Astrocyte (in vitro differentiated cells and primary cell): ENCODE measurements around the gene MECR. TPM values are rescaled to one million over a fixed set of nuclear protein-coding genes. Genes with fewer than 3 reads are reported as not detected.

ENCODE experiments used
- DNase-seq: peaks from one replicate; pipeline ENCODE4 v3.0.0-alpha.2; 2010; ENCODE audit warnings: low read depth
- FAIRE-seq: peaks from 2 replicates; lab custom pipeline; 2011; peaks lifted over from hg19 to GRCh38; lab: Jason Lieb, UNC
- H2AFZ ChIP-seq: 2 replicates; pipeline ENCODE4 v1.6.0; 2012; ENCODE audit warnings: low read depth, low read length, inconsistent platforms
- H3K27ac ChIP-seq: 2 replicates; pipeline ENCODE4 v1.5.1; 2011; ENCODE audit warnings: low read depth, low read length, inconsistent platforms
- H3K27me3 ChIP-seq: 2 replicates; pipeline ENCODE4 v1.6.0; 2011; ENCODE audit warnings: low read length, inconsistent platforms; ENCODE audit not compliant: insufficient read depth
- H3K36me3 ChIP-seq: 2 replicates; pipeline ENCODE4 v1.5.1; 2011; ENCODE audit warnings: low read length, inconsistent platforms; ENCODE audit not compliant: insufficient read depth
- H3K4me1 ChIP-seq: 2 replicates; pipeline ENCODE4 v1.5.1; 2011; ENCODE audit warnings: low read length, inconsistent platforms; ENCODE audit not compliant: insufficient read depth
- H3K4me2 ChIP-seq: 2 replicates; pipeline ENCODE4 v1.6.0; 2012; ENCODE audit warnings: low read length, inconsistent platforms
- H3K4me3 ChIP-seq: 2 replicates; pipeline ENCODE4 v1.5.1; 2011; ENCODE audit warnings: low read depth, mild to moderate bottlenecking, low read length, inconsistent platforms; ENCODE audit not compliant: insufficient read depth
- H3K79me2 ChIP-seq: 2 replicates; pipeline ENCODE4 v1.6.0; 2012; ENCODE audit warnings: mild to moderate bottlenecking, low read length, inconsistent platforms; ENCODE audit not compliant: insufficient read depth
- H3K9ac ChIP-seq: 2 replicates; pipeline ENCODE4 v1.6.0; 2012; ENCODE audit warnings: mild to moderate bottlenecking, low read length, inconsistent platforms
- H3K9me3 ChIP-seq: 2 replicates; pipeline ENCODE4 v1.5.1; 2012; ENCODE audit warnings: low read depth, mild to moderate bottlenecking, low read length, inconsistent platforms; ENCODE audit not compliant: insufficient read depth
- H4K20me1 ChIP-seq: 2 replicates; pipeline ENCODE4 v1.6.0; 2012; ENCODE audit warnings: low read length, inconsistent platforms; ENCODE audit not compliant: insufficient read depth
- H3K27ac Mint-ChIP-seq: one replicate; pipeline ENCODE4 v1.8.0; 2021; ENCODE audit warnings: mild to moderate bottlenecking, mixed read lengths; ENCODE audit not compliant: unreplicated experiment
- H3K27me3 Mint-ChIP-seq: one replicate; pipeline ENCODE4 v1.8.0; 2021; ENCODE audit warnings: low read depth, mixed read lengths; ENCODE audit not compliant: unreplicated experiment
- H3K36me3 Mint-ChIP-seq: one replicate; pipeline ENCODE4 v1.8.0; 2021; ENCODE audit warnings: low read depth, mixed read lengths; ENCODE audit not compliant: unreplicated experiment
- H3K4me1 Mint-ChIP-seq: one replicate; pipeline ENCODE4 v1.8.0; 2021; ENCODE audit warnings: low read depth, mixed read lengths; ENCODE audit not compliant: unreplicated experiment
- H3K4me3 Mint-ChIP-seq: one replicate; pipeline ENCODE4 v1.8.0; 2021; ENCODE audit warnings: mild to moderate bottlenecking, moderate library complexity, mixed read lengths; ENCODE audit not compliant: unreplicated experiment
- H3K9me3 Mint-ChIP-seq: one replicate; pipeline ENCODE4 v1.8.0; 2021; ENCODE audit warnings: mild to moderate bottlenecking, mixed read lengths; ENCODE audit not compliant: unreplicated experiment
- EZH2 ChIP-seq: IDR thresholded peaks from 2 replicates; pipeline ENCODE4 v1.6.1; 2012; ENCODE audit warnings: mild to moderate bottlenecking, low read length, inconsistent platforms; ENCODE audit not compliant: insufficient read depth
- total RNA-seq: library from RNA; stranded (reverse); gene quantifications from 2 replicates; pipeline ENCODE4 v1.2.1, GENCODE V29; 2021
- TF ChIP-seq, protein P1 (sequence below): IDR thresholded peaks from 2 replicates; pipeline ENCODE4 v1.5.1; 2011; ENCODE audit warnings: low read depth, mild to moderate bottlenecking, inconsistent platforms, low read length, moderate library complexity; ENCODE audit not compliant: insufficient read depth

MECR gene
- total RNA-seq, 1 donor from 2014 or later: 25.1 TPM

DNA sequence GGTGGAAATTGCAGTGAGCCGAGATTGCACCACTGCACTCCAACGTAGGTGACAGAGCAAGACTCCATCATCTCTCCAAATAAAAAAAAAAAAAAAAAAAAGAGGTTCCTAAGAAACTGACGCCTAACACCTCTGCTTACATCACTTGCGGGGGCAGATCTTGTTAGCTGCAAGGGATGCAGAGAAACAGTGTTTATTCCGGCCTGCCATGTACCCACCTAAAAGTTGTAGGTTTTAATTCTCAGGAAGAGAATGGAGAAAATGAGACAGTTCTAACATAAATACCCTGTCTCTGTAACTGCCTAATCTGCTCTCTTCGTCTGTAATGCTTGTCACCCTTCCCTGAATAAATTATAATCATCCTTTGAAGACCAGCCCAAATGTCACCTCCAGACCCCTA, 40.0 kb downstream of the MECR start:
- no peaks in the 10 kb centered on the region for H3K4me1 ChIP-seq
- peaks cover 1% of the 10 kb centered on the region for H3K27me3 Mint-ChIP-seq
- no peak overlapping the region for H3K4me3 Mint-ChIP-seq
- no peaks in the 10 kb centered on the region for H3K27me3 ChIP-seq
- TF ChIP-seq EZH2: no peak
- TF ChIP-seq, protein P1, sequence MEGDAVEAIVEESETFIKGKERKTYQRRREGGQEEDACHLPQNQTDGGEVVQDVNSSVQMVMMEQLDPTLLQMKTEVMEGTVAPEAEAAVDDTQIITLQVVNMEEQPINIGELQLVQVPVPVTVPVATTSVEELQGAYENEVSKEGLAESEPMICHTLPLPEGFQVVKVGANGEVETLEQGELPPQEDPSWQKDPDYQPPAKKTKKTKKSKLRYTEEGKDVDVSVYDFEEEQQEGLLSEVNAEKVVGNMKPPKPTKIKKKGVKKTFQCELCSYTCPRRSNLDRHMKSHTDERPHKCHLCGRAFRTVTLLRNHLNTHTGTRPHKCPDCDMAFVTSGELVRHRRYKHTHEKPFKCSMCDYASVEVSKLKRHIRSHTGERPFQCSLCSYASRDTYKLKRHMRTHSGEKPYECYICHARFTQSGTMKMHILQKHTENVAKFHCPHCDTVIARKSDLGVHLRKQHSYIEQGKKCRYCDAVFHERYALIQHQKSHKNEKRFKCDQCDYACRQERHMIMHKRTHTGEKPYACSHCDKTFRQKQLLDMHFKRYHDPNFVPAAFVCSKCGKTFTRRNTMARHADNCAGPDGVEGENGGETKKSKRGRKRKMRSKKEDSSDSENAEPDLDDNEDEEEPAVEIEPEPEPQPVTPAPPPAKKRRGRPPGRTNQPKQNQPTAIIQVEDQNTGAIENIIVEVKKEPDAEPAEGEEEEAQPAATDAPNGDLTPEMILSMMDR: no peak
- H3K9ac ChIP-seq: no peak overlapping the region
- H3K36me3 Mint-ChIP-seq: peaks cover 21% of the 10 kb centered on the region
- no peaks in the 10 kb centered on the region for H3K9me3 ChIP-seq
- peaks cover 2% of the 10 kb centered on the region for H3K36me3 ChIP-seq
- no peak overlapping the region for H3K27ac ChIP-seq
- DNase-seq (no peak), FAIRE-seq (no peak)
- no peaks in the 10 kb centered on the region for H4K20me1 ChIP-seq
- H3K4me1 Mint-ChIP-seq: peaks cover 5% of the 10 kb centered on the region
- no peak overlapping the region for H3K4me2 ChIP-seq
- no peaks in the 10 kb centered on the region for H3K9me3 Mint-ChIP-seq
- no peak overlapping the region for H3K4me3 ChIP-seq
- H3K79me2 ChIP-seq: no peaks in the 10 kb centered on the region
- no peak overlapping the region for H2AFZ ChIP-seq
- H3K27ac Mint-ChIP-seq: no peak overlapping the region

DNA sequence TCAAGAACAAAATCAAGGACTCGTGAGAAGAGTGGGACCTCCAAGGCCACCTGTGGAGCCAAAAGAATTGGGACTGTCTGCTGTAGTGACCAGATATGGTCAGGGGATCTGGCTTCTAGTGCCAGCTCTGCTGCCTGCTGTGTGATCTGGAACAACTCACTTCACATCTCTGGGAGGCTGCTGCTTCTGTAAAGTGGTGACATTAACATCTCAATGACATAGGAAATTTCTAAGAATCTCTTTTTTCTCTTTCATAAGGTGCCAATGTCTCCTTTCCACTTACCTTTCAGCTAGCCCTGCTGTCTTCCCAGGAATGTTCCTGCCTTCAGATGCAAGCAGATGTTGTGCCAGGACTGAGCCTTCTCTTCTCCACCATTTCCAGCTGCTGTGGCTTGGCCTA, 44.0 kb downstream of the MECR start:
- peaks cover 5% of the 10 kb centered on the region for H3K4me1 Mint-ChIP-seq
- H3K27me3 Mint-ChIP-seq: no peaks in the 10 kb centered on the region
- DNase-seq: no peak

DNA sequence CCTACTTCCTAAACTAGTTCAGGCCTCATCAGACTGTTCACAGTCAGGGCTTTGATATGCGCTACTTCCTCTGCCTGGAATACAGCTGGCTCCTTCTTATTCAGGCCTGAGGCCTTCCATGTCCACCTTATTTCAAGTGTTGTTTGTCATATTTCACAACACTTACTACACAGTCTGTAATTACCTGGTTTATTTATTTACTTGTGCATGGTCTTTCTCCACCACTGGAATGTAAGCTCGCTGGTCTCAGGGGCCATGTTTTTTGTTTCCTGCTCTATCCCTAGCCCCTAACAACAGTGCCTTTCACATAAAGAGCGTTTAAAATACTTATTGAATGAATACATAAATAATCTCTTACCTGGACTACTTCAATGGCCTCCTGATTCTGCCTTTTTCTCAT, 44.5 kb downstream of the MECR start:
- TF ChIP-seq, protein P1: no peak
- no peak for TF ChIP-seq EZH2
- DNase-seq (no peak), FAIRE-seq (no peak)
- no peak overlapping the region for H3K9ac ChIP-seq
- H3K4me3 ChIP-seq: no peak overlapping the region
- H4K20me1 ChIP-seq: no peaks in the 10 kb centered on the region
- H3K4me1 ChIP-seq: no peaks in the 10 kb centered on the region
- H3K27ac ChIP-seq: no peak overlapping the region
- Mint-ChIP-seq H3K27me3 (no peaks in the 10 kb centered on the region), H3K4me3 (no peak overlapping the region), H3K36me3 (peaks cover 3% of the 10 kb centered on the region), H3K27ac (no peak overlapping the region), H3K4me1 (peaks cover 5% of the 10 kb centered on the region), H3K9me3 (no peaks in the 10 kb centered on the region)
- no peaks in the 10 kb centered on the region for H3K27me3 ChIP-seq
- peaks cover 4% of the 10 kb centered on the region for H3K79me2 ChIP-seq
- H2AFZ ChIP-seq: no peak overlapping the region
- no peak overlapping the region for H3K4me2 ChIP-seq
- H3K9me3 ChIP-seq: no peaks in the 10 kb centered on the region
- H3K36me3 ChIP-seq: no peaks in the 10 kb centered on the region

More for the DNA sequence above, 44.0 kb downstream of the MECR start:
- no peaks in the 10 kb centered on the region for H3K9me3 Mint-ChIP-seq
- no peaks in the 10 kb centered on the region for H3K9me3 ChIP-seq
- no peak overlapping the region for H3K27ac ChIP-seq
- no peak overlapping the region for H2AFZ ChIP-seq
- H3K4me1 ChIP-seq: no peaks in the 10 kb centered on the region
- H3K36me3 ChIP-seq: no peaks in the 10 kb centered on the region
- H3K79me2 ChIP-seq: no peaks in the 10 kb centered on the region
- H3K27ac Mint-ChIP-seq: no peak overlapping the region
- no peak overlapping the region for H3K4me3 ChIP-seq
- TF ChIP-seq EZH2: no peak
- TF ChIP-seq, protein P1: no peak
- FAIRE-seq: no peak
- H3K4me3 Mint-ChIP-seq: no peak overlapping the region
- H4K20me1 ChIP-seq: no peaks in the 10 kb centered on the region
- no peaks in the 10 kb centered on the region for H3K27me3 ChIP-seq
- peaks cover 3% of the 10 kb centered on the region for H3K36me3 Mint-ChIP-seq
- no peak overlapping the region for H3K4me2 ChIP-seq
- no peak overlapping the region for H3K9ac ChIP-seq
